ENCODE data around the gene CDKL4.
"Not testable (repeated sequence)": the region's sequence is repeated elsewhere in the genome, so short reads cannot be mapped to it uniquely, and the experiment has no call there.

Gene CDKL4

DNA sequence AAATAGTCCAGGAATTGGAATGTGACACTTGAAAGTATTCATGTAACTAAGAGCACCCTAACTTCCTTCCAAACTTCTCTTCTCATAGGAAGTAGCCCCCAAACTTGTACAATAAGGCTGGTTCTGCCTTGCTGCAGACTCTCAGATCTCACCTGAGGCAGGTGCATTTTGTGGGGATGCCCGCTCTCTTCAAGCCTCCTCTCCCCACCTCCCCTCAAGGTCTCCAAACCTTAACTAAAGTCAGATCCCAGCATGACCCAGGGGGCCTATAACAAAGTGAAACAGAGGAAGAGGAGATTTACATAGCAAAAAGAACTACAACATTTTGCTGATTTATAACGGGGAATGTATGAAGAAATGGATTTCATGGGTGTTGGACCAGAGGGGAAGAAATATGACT, 23.6 kb downstream of the CDKL4 start:
- CTCF ChIA-PET: no interaction called here
- peaks cover 69% of the 10 kb centered on the region for H3K4me1 Mint-ChIP-seq
- H3K27ac Mint-ChIP-seq: peak overlapping the region; percentile 76
- no peaks in the 10 kb centered on the region for H3K27me3 Mint-ChIP-seq
- peaks cover 6% of the 10 kb centered on the region for H3K9me3 Mint-ChIP-seq
- peaks cover 20% of the 10 kb centered on the region for H3K36me3 Mint-ChIP-seq
- DNase-seq: no peak
- H3K4me3 Mint-ChIP-seq: no peak overlapping the region

DNA sequence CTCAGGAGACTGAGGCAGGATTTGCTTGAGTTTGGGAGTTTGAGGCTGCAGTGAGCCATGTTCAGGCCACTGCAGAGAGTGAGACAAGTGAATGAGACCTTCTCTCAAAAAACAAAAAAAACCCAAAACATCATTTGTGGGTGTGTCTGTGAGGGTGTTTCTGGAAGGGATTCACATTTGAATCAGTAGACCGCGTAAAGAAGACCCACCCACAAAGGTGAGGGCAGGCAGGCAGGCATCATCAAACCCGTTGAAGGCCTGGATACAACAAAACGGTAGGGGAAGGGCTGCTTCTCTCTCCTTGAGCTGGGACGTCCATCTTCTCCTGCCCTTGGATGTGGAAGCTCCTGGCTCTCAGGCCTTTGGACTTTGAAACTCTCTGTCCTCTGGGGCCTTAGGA, 25.4 kb downstream of the CDKL4 start:
- Mint-ChIP-seq H3K27ac (peak overlapping the region; percentile 97), H3K4me1 (peaks cover 75% of the 10 kb centered on the region), H3K4me3 (peak overlapping the region; percentile 16), H3K36me3 (peaks cover 30% of the 10 kb centered on the region), H3K9me3 (peaks cover 6% of the 10 kb centered on the region), H3K27me3 (no peaks in the 10 kb centered on the region)
- DNase-seq: peak; percentile 47
- CTCF ChIA-PET: interaction anchor here (1.1 to 5.1 kb wide), 5 partner anchors 9 to 99 kb away, joined by 3 to 25 read pairs (median 14); partner anchors contain the start of gene SOS1

DNA sequence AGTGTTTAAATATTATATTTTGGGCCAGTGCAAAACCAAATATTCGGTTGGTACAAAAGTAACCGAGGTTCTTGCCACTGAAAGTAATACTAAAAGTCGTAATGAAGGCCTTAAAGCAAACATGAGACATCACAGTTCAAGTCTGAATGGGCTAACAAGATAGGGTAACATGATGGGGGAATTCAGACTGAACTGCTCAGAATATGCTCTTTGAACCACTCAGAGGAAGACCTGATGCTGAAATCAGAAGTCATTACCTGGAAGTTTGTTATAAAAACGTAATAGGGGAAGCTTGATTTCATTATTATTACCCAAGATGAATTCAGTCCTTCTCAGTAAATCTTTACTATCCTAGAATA, 26.6 kb downstream of the CDKL4 start:
- Mint-ChIP-seq H3K4me3 (peak overlapping the region; percentile 26), H3K27ac (peak overlapping the region; percentile 97), H3K9me3 (peaks cover 6% of the 10 kb centered on the region), H3K27me3 (no peaks in the 10 kb centered on the region), H3K36me3 (peaks cover 32% of the 10 kb centered on the region), H3K4me1 (peaks cover 80% of the 10 kb centered on the region)
- no peak for DNase-seq
- CTCF ChIA-PET: interaction anchor here (1.1 to 5.1 kb wide), 5 partner anchors 10 to 96 kb away, joined by 3 to 25 read pairs (median 14); partner anchors contain the start of gene SOS1

DNA sequence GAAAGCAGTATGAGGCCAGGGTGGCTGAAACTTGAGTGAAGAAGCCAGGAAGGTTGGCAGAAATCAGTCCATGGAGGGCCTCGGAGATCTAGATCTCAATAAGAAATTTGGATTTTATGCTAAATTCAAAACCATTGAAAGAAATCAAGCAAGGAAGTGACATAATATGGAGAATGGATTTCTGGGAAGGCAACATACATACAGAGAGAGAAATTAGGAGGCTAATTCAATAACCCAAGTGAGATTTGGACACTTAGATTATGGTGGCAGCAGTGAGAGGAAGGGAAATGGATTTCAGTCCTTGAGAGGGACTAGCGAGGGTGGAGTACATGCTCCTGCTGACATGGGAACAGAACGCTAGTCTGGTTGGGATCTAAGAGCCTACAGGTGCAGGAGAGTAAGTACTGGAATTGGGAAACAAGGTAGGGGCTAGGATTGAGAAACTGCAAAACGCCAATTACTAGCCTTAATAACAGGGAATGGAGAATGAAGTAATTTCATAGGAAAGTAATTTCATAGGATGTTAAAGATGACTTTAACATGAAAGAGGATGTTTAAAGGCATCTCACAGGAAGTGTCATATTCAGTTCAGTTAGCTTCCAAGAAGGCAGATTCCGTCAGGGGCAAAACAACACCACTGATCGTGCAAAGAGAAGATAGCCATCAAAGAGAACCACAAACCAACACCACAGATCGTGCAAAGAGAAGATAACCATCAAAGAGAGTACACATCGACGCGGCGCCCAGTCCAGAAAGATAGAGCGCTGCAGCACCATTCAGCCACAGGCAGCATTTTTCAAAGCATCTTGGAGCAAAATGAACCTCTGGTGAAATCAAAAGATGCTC, 27.2 kb downstream of the CDKL4 start:
- Mint-ChIP-seq H3K9me3 (peaks cover 2% of the 10 kb centered on the region), H3K4me1 (peaks cover 78% of the 10 kb centered on the region), H3K36me3 (peaks cover 30% of the 10 kb centered on the region), H3K27me3 (no peaks in the 10 kb centered on the region), H3K27ac (peak overlapping the region; percentile 97), H3K4me3 (peak overlapping the region; percentile 26)
- CTCF ChIA-PET: interaction anchor here (1.5 to 5.1 kb wide), 3 partner anchors 11 to 92 kb away, joined by 3 to 25 read pairs (median 19); no protein-coding TSS in a partner anchor
- DNase-seq: peak; percentile 92

DNA sequence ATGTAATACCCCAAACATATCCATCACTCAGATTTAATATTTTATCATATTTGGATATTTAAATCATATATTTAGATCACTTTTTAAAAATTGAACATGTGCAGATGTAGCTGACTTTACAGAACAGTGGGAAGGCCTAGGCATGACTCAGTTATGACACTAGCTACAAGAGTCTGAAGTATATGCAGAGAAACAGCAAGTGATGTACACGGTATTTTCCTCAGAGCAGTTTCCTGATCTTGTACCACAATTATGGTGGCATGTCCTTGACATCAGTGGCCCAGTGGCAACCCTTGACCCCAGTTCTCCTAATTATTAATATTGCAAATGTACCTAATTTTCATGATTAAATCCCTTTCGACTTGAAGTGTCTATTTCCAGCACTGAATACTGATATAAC, 28.2 kb downstream of the CDKL4 start:
- H3K4me3 Mint-ChIP-seq: no peak overlapping the region
- H3K9me3 Mint-ChIP-seq: peaks cover 4% of the 10 kb centered on the region
- CTCF ChIA-PET: interaction anchor here (0.8 to 5.1 kb wide), 3 partner anchors 13 to 91 kb away, joined by 3 to 25 read pairs (median 3); no protein-coding TSS in a partner anchor
- H3K4me1 Mint-ChIP-seq: peaks cover 83% of the 10 kb centered on the region
- H3K27me3 Mint-ChIP-seq: no peaks in the 10 kb centered on the region
- H3K27ac Mint-ChIP-seq: peak overlapping the region; percentile 97
- no peak for DNase-seq
- H3K36me3 Mint-ChIP-seq: peaks cover 34% of the 10 kb centered on the region

DNA sequence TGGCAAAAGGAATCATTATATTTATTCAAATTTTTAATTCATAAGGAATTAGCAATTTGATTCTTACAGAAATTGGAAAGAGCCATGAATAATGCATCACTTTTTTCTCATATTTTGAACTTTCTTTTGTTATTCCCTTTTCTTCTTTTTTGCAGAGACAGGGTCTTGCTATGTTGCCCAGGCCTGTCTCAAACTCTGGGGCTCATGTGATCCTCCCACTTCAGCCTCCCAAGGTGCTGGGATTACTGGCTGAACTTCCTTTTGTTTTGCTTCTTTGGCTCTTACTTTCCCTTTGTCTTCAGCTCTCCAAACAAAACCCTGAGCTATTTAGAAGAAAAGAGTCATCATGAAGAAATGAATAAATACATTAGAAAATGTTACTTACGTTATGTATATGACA, 30.8 kb downstream of the CDKL4 start:
- CTCF ChIA-PET: interaction anchor here (0.6 to 2.3 kb wide), 2 partner anchors 17 to 86 kb away, joined by 3 to 7 read pairs; no protein-coding TSS in a partner anchor
- DNase-seq: no peak
- no peak overlapping the region for H3K4me3 Mint-ChIP-seq
- peaks cover 26% of the 10 kb centered on the region for H3K36me3 Mint-ChIP-seq
- H3K27ac Mint-ChIP-seq: no peak overlapping the region
- peaks cover 66% of the 10 kb centered on the region for H3K4me1 Mint-ChIP-seq
- H3K9me3 Mint-ChIP-seq: peaks cover 4% of the 10 kb centered on the region
- no peaks in the 10 kb centered on the region for H3K27me3 Mint-ChIP-seq

DNA sequence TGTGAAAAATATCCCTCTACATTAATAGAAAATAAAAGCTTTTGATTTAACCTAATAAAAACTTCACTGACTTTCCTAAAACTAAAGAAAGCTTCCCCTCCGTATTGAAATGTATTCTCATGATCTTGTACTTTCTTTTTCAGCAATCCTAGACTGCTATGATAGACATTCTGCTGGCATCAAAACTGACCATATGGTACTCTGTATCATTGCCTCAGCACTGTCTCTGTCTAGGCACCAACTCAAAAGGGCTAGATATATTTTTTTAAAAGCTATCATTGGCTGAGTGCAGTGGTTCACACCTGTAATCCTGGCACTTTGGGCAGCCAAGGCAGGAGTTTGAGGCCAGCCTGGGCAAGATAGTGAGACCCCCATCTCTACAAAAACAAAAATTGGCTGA, 32.9 kb downstream of the CDKL4 start:
- Mint-ChIP-seq H3K27ac (no peak overlapping the region), H3K27me3 (no peaks in the 10 kb centered on the region), H3K4me1 (peaks cover 46% of the 10 kb centered on the region), H3K36me3 (peaks cover 30% of the 10 kb centered on the region), H3K9me3 (peaks cover 4% of the 10 kb centered on the region), H3K4me3 (no peak overlapping the region)
- DNase-seq: no peak
- CTCF ChIA-PET: interaction anchor here (0.7 to 1.9 kb wide), 5 partner anchors 9 to 82 kb away, joined by 3 to 6 read pairs (median 3); no protein-coding TSS in a partner anchor

DNA sequence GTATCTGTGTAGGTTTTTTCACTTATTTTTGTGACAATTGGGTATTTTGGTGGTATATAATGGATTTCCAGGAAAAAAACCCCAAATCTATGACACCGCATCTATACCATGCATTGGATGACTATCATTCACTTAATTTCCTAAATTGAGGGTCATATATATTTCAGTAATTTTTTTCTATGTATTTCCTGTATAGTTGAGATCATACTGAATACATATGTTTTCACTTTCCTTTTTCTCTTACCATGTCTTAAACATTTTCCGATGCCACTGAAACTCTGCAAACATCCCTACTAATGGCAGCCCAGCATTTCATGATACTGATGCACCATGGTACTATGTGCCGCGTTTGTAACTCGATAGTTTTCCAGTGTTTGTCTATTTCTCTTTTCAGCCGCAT, 40.4 kb downstream of the CDKL4 start:
- H3K27me3 Mint-ChIP-seq: no peaks in the 10 kb centered on the region
- peaks cover 26% of the 10 kb centered on the region for H3K9me3 Mint-ChIP-seq
- CTCF ChIA-PET: no interaction called here
- peak overlapping the region; percentile 3 for H3K27ac Mint-ChIP-seq
- no peak overlapping the region for H3K4me3 Mint-ChIP-seq
- DNase-seq: no peak
- peaks cover 28% of the 10 kb centered on the region for H3K36me3 Mint-ChIP-seq
- peaks cover 35% of the 10 kb centered on the region for H3K4me1 Mint-ChIP-seq

DNA sequence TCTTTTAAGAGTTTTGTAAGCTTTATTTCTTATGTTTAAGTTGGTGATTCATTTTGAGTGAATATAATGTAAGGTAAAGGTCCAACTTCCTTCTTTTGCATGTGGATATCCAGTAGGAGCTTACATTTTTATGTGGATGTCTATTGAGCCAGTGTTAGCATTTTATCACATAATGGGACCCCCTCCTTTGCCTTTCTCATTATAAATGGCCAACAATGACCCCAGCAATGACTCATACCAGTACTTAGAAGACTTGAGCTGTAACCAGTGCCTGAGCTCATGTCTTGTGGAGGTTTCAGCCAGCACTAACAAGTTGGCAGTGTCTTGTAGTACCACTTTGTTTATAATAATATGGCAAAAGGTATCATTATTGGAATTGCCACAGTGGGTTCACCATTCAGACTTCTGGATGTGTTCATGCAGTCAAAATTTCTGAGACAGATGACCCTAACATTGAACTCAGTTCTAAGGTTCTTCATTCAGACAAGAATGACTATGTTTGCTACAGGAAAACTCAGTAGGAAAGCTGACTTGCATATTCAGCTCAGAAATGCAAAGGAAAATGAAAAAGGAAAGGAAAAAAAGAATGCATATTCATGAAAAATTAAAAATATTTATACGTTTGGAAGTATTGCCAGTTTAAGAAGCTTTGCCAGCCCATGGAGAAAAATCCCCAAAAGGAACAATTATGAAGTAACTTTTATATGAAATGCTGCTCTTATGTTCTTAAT, 41.0 kb downstream of the CDKL4 start:
- CTCF ChIA-PET: interaction anchor here (0.7 to 1.6 kb wide), 4 partner anchors 9 to 81 kb away, joined by 3 to 6 read pairs (median 4); no protein-coding TSS in a partner anchor
- no peak for DNase-seq
- Mint-ChIP-seq H3K27ac (no peak overlapping the region), H3K4me1 (peaks cover 35% of the 10 kb centered on the region), H3K27me3 (no peaks in the 10 kb centered on the region), H3K9me3 (peaks cover 29% of the 10 kb centered on the region), H3K36me3 (peaks cover 30% of the 10 kb centered on the region), H3K4me3 (no peak overlapping the region)

DNA sequence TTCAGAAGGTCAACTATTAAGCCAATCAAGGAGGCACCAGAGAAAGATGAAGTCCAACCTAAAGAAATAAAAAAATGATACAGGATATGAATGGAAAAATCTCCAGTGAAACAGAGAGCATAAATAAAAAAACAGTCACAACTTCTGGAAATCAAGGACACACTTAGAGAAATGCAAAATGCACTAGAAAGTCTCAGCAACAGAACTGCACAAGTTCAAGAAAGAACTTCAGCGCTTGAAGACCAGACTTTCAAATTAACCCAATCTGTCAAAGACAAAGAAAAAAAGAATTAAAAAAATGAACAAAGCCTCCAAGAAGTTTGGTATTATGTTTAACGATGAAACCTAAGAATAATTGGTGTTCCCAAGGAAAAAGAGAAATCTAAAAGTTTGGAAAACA, 46.8 kb downstream of the CDKL4 start:
- H3K27ac Mint-ChIP-seq, H3K27me3 Mint-ChIP-seq, CTCF ChIA-PET, DNase-seq, H3K4me3 Mint-ChIP-seq: not testable (repeated sequence)
- Mint-ChIP-seq H3K4me1 (peaks cover 12% of the 10 kb centered on the region), H3K36me3 (peaks cover 46% of the 10 kb centered on the region), H3K9me3 (peaks cover 50% of the 10 kb centered on the region)

DNA sequence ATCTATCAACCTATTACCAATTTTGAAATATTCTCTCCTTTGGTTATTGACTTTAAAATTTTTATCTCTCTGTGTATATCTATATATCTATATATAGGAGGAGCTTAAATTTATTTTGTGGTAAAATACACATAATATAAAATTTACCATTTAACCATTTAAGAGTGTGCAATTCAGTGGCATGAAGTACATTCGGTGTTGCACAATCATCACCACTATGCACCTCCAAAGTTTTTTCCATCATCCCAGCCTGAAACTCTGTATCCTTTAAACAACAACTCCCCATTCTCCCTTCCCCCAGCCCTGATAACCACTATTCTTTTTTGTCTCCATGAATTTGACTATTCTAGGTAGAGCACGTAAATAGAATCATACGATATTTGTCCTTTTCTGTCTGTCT, 49.1 kb downstream of the CDKL4 start:
- Mint-ChIP-seq H3K36me3 (peaks cover 33% of the 10 kb centered on the region), H3K27ac (no peak overlapping the region), H3K9me3 (peaks cover 36% of the 10 kb centered on the region), H3K27me3 (no peaks in the 10 kb centered on the region), H3K4me1 (peaks cover 6% of the 10 kb centered on the region), H3K4me3 (no peak overlapping the region)
- CTCF ChIA-PET: no interaction called here
- no peak for DNase-seq

DNA sequence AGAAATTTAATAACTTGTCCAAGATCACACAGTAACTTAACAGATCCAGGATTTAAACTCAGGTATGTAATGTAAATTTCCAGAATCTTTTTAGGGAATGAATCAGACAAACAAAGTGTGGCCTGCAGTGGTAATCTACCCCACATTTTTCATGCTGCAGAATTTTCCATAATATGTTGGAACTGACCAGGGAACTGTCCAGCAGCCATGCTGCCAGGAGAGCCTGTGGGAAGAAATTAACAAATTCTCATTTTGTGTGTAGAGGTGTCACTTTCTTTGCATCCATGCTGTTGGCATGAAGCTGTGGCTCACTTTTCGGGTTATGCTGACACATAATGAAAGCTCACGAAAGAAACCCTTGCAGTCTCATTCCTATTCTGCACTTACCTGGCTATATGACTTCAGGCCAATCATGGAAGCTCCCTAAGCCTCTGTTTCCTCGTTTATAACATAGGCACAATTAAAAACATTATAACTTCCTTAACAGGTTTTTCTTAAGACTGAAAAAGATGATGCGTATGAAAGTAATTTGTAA, 54.7 kb downstream of the CDKL4 start:
- H3K9me3 Mint-ChIP-seq: peaks cover 4% of the 10 kb centered on the region
- H3K27me3 Mint-ChIP-seq: no peaks in the 10 kb centered on the region
- no peak overlapping the region for H3K4me3 Mint-ChIP-seq
- DNase-seq: no peak
- CTCF ChIA-PET: interaction anchor here (1.1 kb wide), 1 partner anchor 39 kb away, joined by 4 read pairs; no protein-coding TSS in a partner anchor
- H3K4me1 Mint-ChIP-seq: peaks cover 11% of the 10 kb centered on the region
- H3K36me3 Mint-ChIP-seq: peaks cover 7% of the 10 kb centered on the region
- H3K27ac Mint-ChIP-seq: no peak overlapping the region

DNA sequence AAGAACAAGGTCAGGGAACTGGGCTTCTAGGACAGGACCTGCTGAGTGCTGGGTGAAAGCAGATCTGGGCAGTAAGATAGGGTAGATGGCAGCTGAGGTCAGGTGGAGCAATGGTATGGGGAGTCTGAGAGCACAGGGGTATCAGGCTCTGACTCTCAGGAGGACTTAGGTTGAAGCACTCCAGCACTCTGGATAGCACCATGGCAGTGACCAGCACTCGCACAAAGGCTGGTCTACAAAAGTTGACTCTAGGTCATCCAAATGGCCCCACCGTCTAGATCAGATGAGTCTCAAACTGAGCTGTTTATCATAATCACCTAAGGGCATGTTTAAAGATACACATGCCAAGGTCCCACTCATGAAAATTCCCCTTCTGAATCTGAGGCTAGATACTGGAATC, 60.1 kb downstream of the CDKL4 start:
- Mint-ChIP-seq H3K27ac (no peak overlapping the region), H3K36me3 (peaks cover 13% of the 10 kb centered on the region), H3K4me1 (peaks cover 7% of the 10 kb centered on the region), H3K9me3 (peaks cover 8% of the 10 kb centered on the region), H3K4me3 (no peak overlapping the region), H3K27me3 (no peaks in the 10 kb centered on the region)
- CTCF ChIA-PET: no interaction called here
- DNase-seq: no peak

DNA sequence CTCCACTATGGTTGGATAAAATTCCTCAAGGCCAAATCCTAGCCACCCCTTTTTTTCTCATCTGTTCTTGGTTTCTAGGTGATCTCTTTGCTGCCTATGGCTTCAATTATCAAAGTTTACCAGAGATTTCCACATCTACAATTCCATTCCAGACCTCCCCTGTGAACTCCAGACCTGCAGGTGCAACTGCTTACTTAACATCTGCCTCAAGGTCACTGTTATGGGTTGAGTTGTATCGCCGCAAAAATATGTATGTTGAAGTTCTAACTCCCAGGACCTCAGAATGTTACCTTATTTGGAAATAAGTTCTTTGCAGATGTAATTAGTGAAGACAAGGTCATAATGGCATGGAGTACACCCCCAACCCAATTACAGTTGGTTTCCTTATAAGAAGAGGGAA, 62.5 kb downstream of the CDKL4 start:
- no peak overlapping the region for H3K27ac Mint-ChIP-seq

More for the DNA sequence above, 62.5 kb downstream of the CDKL4 start:
- Mint-ChIP-seq H3K27me3 (peaks cover 6% of the 10 kb centered on the region), H3K4me3 (no peak overlapping the region), H3K4me1 (peaks cover 2% of the 10 kb centered on the region), H3K9me3 (peaks cover 4% of the 10 kb centered on the region), H3K36me3 (peaks cover 8% of the 10 kb centered on the region)
- no peak for DNase-seq
- CTCF ChIA-PET: no interaction called here
